GM18505 (cell line): ENCODE results near the gene TRAPPC13.

Source experiments
- ATAC-seq: cut with Tn5 transposase; IDR thresholded peaks from one replicate; pipeline ENCODE4 v1.9.1; 2021; ENCODE audit not compliant: unreplicated experiment
- POLR2A ChIP-seq: IDR thresholded peaks from 4 replicates; pipeline ENCODE4 v1.6.1; 2011; ENCODE audit warnings: borderline replicate concordance; ENCODE audit not compliant: insufficient read depth, insufficient read length; ENCODE audit errors: extremely low read depth

The TRAPPC13 gene

DNA sequence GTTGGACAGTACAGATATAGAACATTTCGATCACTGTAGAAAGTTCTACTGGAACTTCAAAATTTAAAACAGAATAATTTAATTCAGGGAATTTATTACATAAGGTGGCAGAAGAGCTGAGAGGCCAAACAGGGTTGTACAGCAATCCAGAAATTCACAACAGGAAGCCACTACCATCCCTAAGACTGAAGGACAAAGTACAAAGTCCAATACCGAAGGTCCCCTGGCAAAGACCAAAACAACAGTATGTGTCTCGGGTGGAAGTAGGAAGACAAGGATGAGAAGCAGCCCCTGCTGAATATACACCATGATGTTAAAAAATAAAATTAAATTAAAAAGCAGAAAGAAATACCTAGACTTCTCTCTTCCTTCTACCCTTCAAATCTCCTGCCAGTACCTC lies 77.2 kb downstream of the TRAPPC13 start:
- ATAC-seq = no peak
- TF ChIP-seq POLR2A = no peak

DNA sequence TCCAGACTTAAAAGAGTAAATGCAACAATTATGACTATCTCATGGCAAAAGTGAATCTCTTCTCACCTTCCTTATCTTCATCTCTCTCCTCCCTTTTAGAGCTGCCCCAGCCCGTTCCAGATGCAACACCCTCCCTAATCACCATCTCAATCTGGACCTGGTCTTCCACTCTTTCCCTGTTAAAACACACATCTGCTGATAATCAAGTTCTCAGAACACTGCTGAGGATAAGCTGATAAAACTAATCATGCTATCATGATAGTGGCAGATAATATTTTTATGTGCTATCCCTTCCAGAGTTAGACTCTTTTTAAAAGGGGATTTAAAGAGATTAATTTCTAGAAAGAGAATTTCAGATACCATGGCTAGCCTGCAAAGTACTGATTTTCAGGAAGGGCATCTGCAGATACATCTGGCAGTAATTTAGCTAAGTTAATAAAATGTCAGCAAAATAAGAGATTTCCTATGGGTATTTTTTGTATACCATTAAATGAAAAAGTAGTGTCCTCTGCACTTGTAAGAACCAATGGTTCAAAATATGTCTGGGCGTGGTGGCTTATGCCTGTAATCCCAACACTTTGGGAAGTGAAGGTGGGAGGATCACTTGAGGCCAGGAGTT lies 79.9 kb downstream of the TRAPPC13 start:
- no peak for TF ChIP-seq POLR2A
- no peak for ATAC-seq

DNA sequence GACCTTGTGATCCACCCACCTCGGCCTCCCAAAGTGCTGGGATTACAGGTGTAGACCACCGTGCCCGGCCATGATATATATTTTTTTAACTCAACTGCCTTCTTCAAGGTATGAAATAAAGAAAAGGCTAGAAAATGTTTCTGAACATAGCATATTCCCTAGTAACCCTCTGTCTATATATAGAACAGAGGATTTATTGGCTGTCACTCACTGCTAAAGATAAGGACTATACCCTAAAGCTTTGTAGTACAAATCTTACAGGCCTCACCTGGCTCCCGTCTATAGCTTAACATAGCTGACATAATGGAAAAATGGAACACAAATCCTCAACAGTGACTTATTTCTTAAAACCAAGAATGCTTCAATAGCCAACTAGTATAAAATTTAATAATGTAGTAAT lies 82.8 kb downstream of the TRAPPC13 start:
- no peak for ATAC-seq
- no peak for TF ChIP-seq POLR2A

DNA sequence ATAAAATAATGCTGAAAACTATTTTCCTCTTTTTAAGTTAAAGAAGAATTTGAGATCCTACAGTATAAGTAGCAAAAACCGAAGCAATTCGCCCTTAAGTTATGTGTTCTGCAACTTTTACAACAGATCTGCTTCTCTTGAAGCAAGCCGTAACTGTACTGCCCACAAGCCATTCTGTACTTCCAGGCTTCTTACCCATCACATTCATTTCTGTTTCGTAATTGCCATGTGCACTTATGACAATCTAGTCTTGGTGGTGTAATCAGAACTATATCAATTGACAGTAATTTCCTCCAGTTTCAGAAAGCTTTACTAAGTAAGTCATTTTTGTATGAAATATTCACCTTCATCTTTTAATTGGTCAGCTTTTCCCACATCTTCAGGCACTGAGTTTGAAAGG lies 83.3 kb downstream of the TRAPPC13 start:
- TF ChIP-seq POLR2A = no peak
- no peak for ATAC-seq
